Mesenchymal stem cell (in vitro differentiated cells and primary cell): ENCODE results near the gene POLR1C.

Experiments used
- DNase-seq: peaks from one replicate; pipeline ENCODE4 v3.0.0-alpha.2; 2013
- H2AFZ ChIP-seq: one replicate; pipeline ENCODE4 v1.6.1; 2013; ENCODE audit warnings: low read depth, mild to moderate bottlenecking, control low read depth, inconsistent platforms, low read length, moderate library complexity
- H2AK5ac ChIP-seq: 2 replicates; pipeline ENCODE4 v1.6.1; 2013; ENCODE audit warnings: low read length, moderate library complexity, mild to moderate bottlenecking, inconsistent platforms; ENCODE audit not compliant: severe bottlenecking
- H2BK120ac ChIP-seq: one replicate; pipeline ENCODE4 v1.6.1; 2013; ENCODE audit warnings: low read depth, mild to moderate bottlenecking, inconsistent platforms, low read length, moderate library complexity
- H2BK12ac ChIP-seq, 2 experiments: one replicate each; pipeline ENCODE4 v1.6.1; 2013; ENCODE audit warnings: inconsistent platforms in 2 of 2, low read length in 2 of 2, mild to moderate bottlenecking in 2 of 2, moderate library complexity in 2 of 2, control low read depth in 1 of 2
- H2BK15ac ChIP-seq: one replicate; pipeline ENCODE4 v1.6.1; 2013; ENCODE audit warnings: mild to moderate bottlenecking, low read depth, inconsistent platforms; ENCODE audit not compliant: poor library complexity, severe bottlenecking
- H2BK5ac ChIP-seq: 2 replicates; pipeline ENCODE4 v1.6.1; 2013; ENCODE audit warnings: low read depth, mild to moderate bottlenecking, low read length, control low read depth, inconsistent platforms; ENCODE audit not compliant: poor library complexity, severe bottlenecking
- H3K14ac ChIP-seq, 2 experiments: one replicate each; pipeline ENCODE4 v1.6.1; 2013; ENCODE audit warnings: inconsistent platforms in 2 of 2, low read length in 2 of 2, control low read depth in 1 of 2, mild to moderate bottlenecking in 1 of 2, moderate library complexity in 1 of 2
- H3K18ac ChIP-seq, 2 experiments: one replicate each; pipeline ENCODE4 v1.6.1; 2013; ENCODE audit warnings: inconsistent platforms in 2 of 2, low read length in 2 of 2, control low read depth in 1 of 2, low read depth in 1 of 2, mild to moderate bottlenecking in 1 of 2
- H3K23ac ChIP-seq, 2 experiments: one replicate each; pipeline ENCODE4 v1.6.1; 2013; ENCODE audit warnings: inconsistent platforms in 2 of 2, low read length in 2 of 2, mild to moderate bottlenecking in 2 of 2, moderate library complexity in 2 of 2, control low read depth in 1 of 2
- H3K27ac ChIP-seq: 2 replicates; pipeline ENCODE4 v1.5.1; 2013; ENCODE audit warnings: mild to moderate bottlenecking, moderate library complexity, low read length, control low read depth, inconsistent platforms; ENCODE audit not compliant: poor library complexity, severe bottlenecking
- H3K27me3 ChIP-seq, 2 experiments: 2 replicates each; pipeline versions ENCODE4 v1.6.1 to v1.7.0; 2013; ENCODE audit warnings: low read length in 2 of 2, mild to moderate bottlenecking in 2 of 2, moderate library complexity in 2 of 2, control low read depth in 1 of 2, inconsistent platforms in 1 of 2; ENCODE audit not compliant: control insufficient read depth in 1 of 2, insufficient read depth in 1 of 2
- H3K36me3 ChIP-seq, 2 experiments: 2 replicates each; pipeline versions ENCODE4 v1.6.1 to v1.7.0; 2013; ENCODE audit warnings: low read length in 2 of 2, control low read depth in 1 of 2, inconsistent platforms in 1 of 2, low read depth in 1 of 2, mild to moderate bottlenecking in 1 of 2; ENCODE audit not compliant: insufficient read depth in 2 of 2, control insufficient read depth in 1 of 2
- H3K4ac ChIP-seq, 2 experiments: one replicate each; pipeline ENCODE4 v1.6.1; 2013; ENCODE audit warnings: inconsistent platforms in 2 of 2, low read length in 2 of 2, mild to moderate bottlenecking in 2 of 2, moderate library complexity in 2 of 2, control low read depth in 1 of 2, low read depth in 1 of 2
- H3K4me1 ChIP-seq: 2 replicates; pipeline ENCODE4 v1.6.1; 2013; ENCODE audit warnings: low read depth, low read length, control low read depth; ENCODE audit not compliant: control insufficient read depth, insufficient read depth
- H3K4me2 ChIP-seq: 2 replicates; pipeline ENCODE4 v1.6.1; 2013; ENCODE audit warnings: low read length, mild to moderate bottlenecking, inconsistent platforms; ENCODE audit not compliant: poor library complexity, severe bottlenecking
- H3K4me3 ChIP-seq, 2 experiments: 2 replicates each; pipeline versions ENCODE4 v1.5.1 to v1.7.0; 2013; ENCODE audit warnings: low read length in 2 of 2, mild to moderate bottlenecking in 2 of 2, control low read depth in 1 of 2, low read depth in 1 of 2; ENCODE audit not compliant: insufficient read depth in 1 of 2
- H3K79me1 ChIP-seq: replicated peaks from 2 replicates; pipeline ENCODE4 v1.6.1; 2013; ENCODE audit warnings: mild to moderate bottlenecking, control low read depth, low read length, inconsistent platforms; ENCODE audit not compliant: poor library complexity, severe bottlenecking
- H3K9ac ChIP-seq: 2 replicates; pipeline ENCODE4 v1.7.0; 2013; ENCODE audit warnings: mild to moderate bottlenecking, low read length, moderate library complexity
- H3K9me3 ChIP-seq: 2 replicates; pipeline ENCODE4 v1.7.0; 2013; ENCODE audit warnings: mild to moderate bottlenecking, low read length; ENCODE audit not compliant: control insufficient read depth
- H4K8ac ChIP-seq: one replicate; pipeline ENCODE4 v1.6.1; 2013; ENCODE audit warnings: inconsistent platforms, mild to moderate bottlenecking, low read length, moderate library complexity
- H4K91ac ChIP-seq: one replicate; pipeline ENCODE4 v1.6.1; 2013; ENCODE audit warnings: mild to moderate bottlenecking, low read length, inconsistent platforms
- WGBS: methylation state at CpG from one replicate; pipeline ENCODE4 v1.1.7; 2013; ENCODE audit warnings: mixed read lengths; 5-methylcytosine and 5-hydroxymethylcytosine counted together

The POLR1C gene

DNA sequence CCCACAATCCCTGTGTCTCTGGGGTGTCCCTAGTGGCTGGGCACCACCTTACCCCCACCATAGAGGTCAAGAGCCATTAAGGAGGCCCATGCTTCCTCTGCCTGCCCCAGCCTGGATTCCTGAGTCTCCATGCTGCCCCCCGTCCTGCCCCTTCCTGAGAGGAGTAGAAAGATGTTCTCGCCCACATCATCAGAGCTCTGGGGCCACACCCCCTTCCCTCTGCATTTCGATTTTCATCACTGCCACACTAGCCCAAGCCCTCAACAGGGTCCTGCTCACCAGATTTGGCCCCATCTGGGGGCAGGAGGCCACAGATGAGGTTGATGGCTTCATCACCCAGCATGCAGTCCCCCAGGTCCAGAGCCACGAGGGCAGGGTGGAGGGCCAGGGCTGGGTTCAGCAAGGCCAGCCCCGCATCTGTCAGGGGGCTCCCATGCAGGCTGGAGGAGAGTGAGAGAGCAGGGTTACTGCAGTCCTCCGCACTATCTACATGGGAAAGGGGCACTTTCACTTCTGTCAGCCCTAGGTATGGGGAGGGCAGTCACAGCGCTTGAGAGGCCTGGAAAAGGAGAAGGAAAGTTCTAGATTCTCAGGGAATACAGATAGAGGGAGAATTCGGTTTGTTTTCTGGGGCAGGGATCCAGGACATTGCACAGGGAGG lies 8.3 kb upstream of the POLR1C start:
- peaks cover 16% of the 10 kb centered on the region for H3K4me1 ChIP-seq
- H3K4ac ChIP-seq, result no peak overlapping the region
- no peak overlapping the region for H3K23ac ChIP-seq
- H2AFZ ChIP-seq, result no peak overlapping the region
- H4K8ac ChIP-seq, result peak overlapping the region; percentile 20
- H4K91ac ChIP-seq, result no peak overlapping the region
- peak overlapping the region; percentile 67 for H3K9ac ChIP-seq
- no peak overlapping the region for H3K27ac ChIP-seq
- H3K18ac ChIP-seq, result no peak overlapping the region
- peaks cover 9% of the 10 kb centered on the region for H3K79me1 ChIP-seq
- H3K27me3 ChIP-seq, result peaks cover 0 to 19% of the 10 kb centered on the region in 2 experiments
- no peaks in the 10 kb centered on the region for H3K9me3 ChIP-seq
- H3K36me3 ChIP-seq, result peaks cover 52 to 53% of the 10 kb centered on the region in 2 experiments
- H2AK5ac ChIP-seq, result no peak overlapping the region
- H2BK15ac ChIP-seq, result no peak overlapping the region
- no peak for DNase-seq
- no peak overlapping the region for H3K4me2 ChIP-seq
- peak overlapping the region in 1 of 2 experiments; percentile 76 for H3K4me3 ChIP-seq
- H3K14ac ChIP-seq, result no peak overlapping the region
- no peak overlapping the region for H2BK120ac ChIP-seq
- 82% methylated on average over 8 of the region's 8 CpGs for WGBS
- H2BK5ac ChIP-seq, result no peak overlapping the region
- no peak overlapping the region for H2BK12ac ChIP-seq

DNA sequence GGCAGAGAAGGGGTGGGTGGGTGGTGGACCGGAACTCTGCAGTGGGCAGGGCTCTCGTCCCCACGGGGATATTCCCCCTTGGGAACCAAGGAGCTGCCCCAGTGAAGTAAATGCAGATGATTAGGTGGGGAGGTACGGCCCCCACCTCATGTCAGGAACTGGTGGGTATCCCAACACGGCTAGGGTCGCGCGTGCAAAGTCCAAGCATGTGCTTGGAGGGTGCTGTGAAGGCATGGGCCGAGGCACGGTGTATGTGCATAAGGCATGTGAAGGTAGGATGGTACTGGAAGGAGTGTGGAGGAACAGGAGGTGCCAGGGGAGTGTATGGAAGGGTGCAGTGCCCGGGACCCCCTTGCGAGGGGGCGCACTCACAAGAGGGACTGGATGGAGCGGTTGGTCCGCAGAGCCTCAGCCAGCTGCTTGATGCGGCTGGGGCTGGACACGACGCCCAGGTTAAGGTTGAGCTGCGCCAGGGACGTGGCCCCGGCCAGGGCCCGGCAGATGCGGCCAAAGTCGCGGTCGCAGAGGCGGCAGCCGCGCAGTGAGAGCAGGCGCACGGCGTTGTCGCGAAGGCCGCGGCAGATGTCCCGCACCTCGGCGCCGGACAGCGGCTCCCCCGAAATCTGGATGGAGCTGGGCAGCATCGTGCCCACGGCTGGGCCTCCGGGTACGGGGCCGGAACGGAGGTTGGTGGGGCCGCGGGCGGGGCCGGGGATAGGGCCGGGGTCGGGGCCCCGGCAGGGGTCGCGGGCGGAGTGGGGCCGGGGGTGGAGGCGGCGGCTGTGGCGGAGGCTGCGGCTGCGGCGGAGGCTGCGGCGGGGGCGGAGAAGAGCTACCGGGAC lies 7.5 kb upstream of the POLR1C start:
- Histone ChIP-seq H2BK5ac (no peak overlapping the region), H4K91ac (no peak overlapping the region), H3K4me2 (peak overlapping the region; percentile 64), H3K18ac (peak overlapping the region in 1 of 2 experiments; percentile 74), H3K9me3 (no peaks in the 10 kb centered on the region), H3K79me1 (peaks cover 11% of the 10 kb centered on the region), H2AK5ac (no peak overlapping the region), H2BK120ac (no peak overlapping the region), H3K4me3 (peak overlapping the region; percentile 65 to 76), H3K27me3 (peaks cover 0 to 19% of the 10 kb centered on the region in 2 experiments), H3K9ac (peak overlapping the region; percentile 87), H3K27ac (no peak overlapping the region), H4K8ac (no peak overlapping the region), H3K23ac (peak overlapping the region in 1 of 2 experiments; percentile 88), H2AFZ (peak overlapping the region; percentile 80), H3K36me3 (peaks cover 52% of the 10 kb centered on the region in 2 experiments), H2BK12ac (peak overlapping the region in 1 of 2 experiments; percentile 11), H3K4me1 (peaks cover 16% of the 10 kb centered on the region), H3K14ac (peak overlapping the region in 1 of 2 experiments; percentile 84), H3K4ac (no peak overlapping the region), H2BK15ac (no peak overlapping the region)
- peak; percentile 6 for DNase-seq
- WGBS, result 14% methylated on average over 59 of the region's 69 CpGs

DNA sequence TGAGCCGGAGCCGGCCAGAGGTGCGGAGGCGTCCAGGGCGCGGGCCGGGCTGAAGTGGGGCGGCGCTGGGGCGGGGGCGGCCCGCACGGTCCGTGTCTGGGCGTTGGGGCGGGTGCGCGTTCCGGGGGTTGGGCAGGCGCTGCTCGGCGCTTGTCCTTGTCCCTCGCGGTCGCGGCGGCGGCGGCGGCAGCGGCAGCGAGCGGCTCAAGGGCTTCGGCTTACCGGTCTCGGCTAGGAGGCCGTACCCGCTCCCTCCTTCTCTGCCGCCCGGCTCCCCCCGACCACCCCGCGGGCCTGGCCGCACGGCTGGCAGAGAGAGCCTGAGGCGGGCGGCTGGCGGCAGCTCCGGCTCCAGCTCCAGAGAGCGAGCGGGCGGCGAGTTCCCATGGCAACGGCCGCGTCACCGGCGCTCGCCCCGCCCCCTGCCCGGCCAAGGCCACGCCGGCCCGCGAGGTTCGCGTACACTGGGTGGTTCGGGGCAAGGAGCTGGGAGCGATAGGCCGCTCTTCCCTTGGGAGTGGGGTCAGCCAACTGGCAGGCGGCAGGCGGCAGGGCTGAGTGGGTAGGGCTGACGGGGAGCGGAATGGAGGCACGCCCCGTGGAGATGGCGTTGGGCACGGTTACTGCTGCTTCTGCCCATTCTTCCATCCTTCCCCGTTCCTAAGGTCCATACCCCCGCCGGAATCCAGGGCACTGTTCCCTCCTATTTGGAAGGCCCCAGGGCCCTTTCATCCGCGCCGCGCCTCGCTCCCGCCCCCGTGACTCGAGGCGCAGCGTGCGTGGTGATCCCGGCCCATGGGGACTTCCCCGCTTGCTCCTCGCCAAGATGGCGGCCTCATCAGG lies 6.7 kb upstream of the POLR1C start, which contains the start of gene LRRC73:
Gene LRRC73 (minus strand): TSS at position 363 of the 843 bp plus-strand sequence. CDS start 561 bp downstream, outside the sequence.
- no peaks in the 10 kb centered on the region for H3K9me3 ChIP-seq
- peaks cover 0 to 19% of the 10 kb centered on the region in 2 experiments for H3K27me3 ChIP-seq
- H2BK12ac ChIP-seq, result peak within 1 kb of the TSS in 1 of 2 experiments; percentile 51
- H2AFZ ChIP-seq, result peak within 1 kb of the TSS; percentile 80
- H2AK5ac ChIP-seq, result no peak within 1 kb of the TSS
- peak within 1 kb of the TSS; percentile 64 for H3K4me2 ChIP-seq
- peaks cover 11% of the 10 kb centered on the region for H3K79me1 ChIP-seq
- WGBS, result 10% methylated on average over 65 of the region's 96 CpGs
- no peak within 1 kb of the TSS for H4K91ac ChIP-seq
- H3K9ac ChIP-seq, result peak within 1 kb of the TSS; percentile 87
- peak within 1 kb of the TSS; percentile 65 to 76 for H3K4me3 ChIP-seq
- H3K36me3 ChIP-seq, result peaks cover 48 to 53% of the 10 kb centered on the region in 2 experiments
- peak within 1 kb of the TSS in 1 of 2 experiments; percentile 88 for H3K23ac ChIP-seq
- H2BK5ac ChIP-seq, result no peak within 1 kb of the TSS
- H2BK120ac ChIP-seq, result no peak within 1 kb of the TSS
- H3K18ac ChIP-seq, result peak within 1 kb of the TSS; percentile 24 to 86
- peak within 1 kb of the TSS; percentile 64 for H2BK15ac ChIP-seq
- H4K8ac ChIP-seq, result peak within 1 kb of the TSS; percentile 27
- peak; percentile 84 for DNase-seq
- H3K14ac ChIP-seq, result peak within 1 kb of the TSS in 1 of 2 experiments; percentile 95
- peak within 1 kb of the TSS in 1 of 2 experiments; percentile 24 for H3K4ac ChIP-seq
- no peak within 1 kb of the TSS for H3K27ac ChIP-seq
- H3K4me1 ChIP-seq, result peaks cover 17% of the 10 kb centered on the region
